ENCODE data around the gene FKBP14.

DNA sequence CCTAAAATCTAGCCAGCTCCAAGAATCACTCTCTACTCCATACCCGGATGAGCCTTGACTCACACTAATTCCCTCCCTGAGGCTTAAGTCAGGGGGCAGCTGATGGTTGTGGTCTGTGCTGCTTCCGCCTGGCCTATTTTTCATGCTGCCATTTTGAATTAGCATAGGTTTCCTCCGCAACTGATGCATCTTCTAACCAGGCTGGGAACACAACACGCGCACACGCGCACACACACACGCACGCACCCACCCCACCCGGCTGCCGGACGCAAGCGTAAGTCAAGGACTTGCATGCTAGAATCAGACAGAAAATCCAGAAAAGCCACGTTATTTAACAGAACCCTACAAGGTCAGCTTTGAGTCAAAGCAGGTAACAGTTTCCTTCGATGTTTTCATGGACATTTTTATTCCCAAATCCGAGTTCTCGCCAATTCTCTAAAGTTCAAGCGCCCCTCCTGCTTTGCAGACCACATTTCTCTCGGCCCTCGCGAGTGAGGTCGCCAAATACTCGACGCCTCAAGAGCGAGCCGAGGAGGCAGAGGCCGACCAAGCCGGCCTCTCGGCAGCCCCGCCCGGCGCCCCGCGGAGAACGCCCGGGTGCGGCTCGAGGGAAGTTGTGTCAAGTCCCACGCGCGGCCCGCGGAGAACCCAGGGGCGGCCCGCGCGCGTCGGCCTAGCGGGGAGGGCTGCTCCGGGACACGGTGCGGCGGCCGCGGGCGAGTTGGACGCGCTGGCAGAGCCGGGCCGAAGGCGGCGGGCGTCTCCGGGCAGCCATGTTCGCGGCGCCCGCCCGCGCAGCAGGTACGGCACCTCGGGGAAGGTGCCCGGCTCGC lies 37.9 kb downstream of the FKBP14 start:
- TF ChIP-seq, protein P1, sequence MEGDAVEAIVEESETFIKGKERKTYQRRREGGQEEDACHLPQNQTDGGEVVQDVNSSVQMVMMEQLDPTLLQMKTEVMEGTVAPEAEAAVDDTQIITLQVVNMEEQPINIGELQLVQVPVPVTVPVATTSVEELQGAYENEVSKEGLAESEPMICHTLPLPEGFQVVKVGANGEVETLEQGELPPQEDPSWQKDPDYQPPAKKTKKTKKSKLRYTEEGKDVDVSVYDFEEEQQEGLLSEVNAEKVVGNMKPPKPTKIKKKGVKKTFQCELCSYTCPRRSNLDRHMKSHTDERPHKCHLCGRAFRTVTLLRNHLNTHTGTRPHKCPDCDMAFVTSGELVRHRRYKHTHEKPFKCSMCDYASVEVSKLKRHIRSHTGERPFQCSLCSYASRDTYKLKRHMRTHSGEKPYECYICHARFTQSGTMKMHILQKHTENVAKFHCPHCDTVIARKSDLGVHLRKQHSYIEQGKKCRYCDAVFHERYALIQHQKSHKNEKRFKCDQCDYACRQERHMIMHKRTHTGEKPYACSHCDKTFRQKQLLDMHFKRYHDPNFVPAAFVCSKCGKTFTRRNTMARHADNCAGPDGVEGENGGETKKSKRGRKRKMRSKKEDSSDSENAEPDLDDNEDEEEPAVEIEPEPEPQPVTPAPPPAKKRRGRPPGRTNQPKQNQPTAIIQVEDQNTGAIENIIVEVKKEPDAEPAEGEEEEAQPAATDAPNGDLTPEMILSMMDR (IDR thresholded peaks at IDR 0.05) = no peak
- TF ChIP-seq EP300 (IDR thresholded peaks at IDR 0.05) = no peak

Data from upper lobe of left lung (tissue), 4 donors.